ENCODE results near the gene SPDYE3.
"Not testable (repeated sequence)": the region's sequence is repeated elsewhere in the genome, so short reads cannot be mapped to it uniquely, and the experiment has no call there.

The SPDYE3 gene

GRCh38 chr7:100288258-100288657 lies 19.2 kb upstream of the SPDYE3 start:
- not testable (repeated sequence) for DNase-seq

- not testable (repeated sequence) for DNase-seq
These were observed 15.3 kb upstream of the SPDYE3 start for GRCh38 chr7:100292162-100292561.

- DNase-seq = not testable (repeated sequence)
These were observed 12.2 kb upstream of the SPDYE3 start for GRCh38 chr7:100295269-100295668.

- DNase-seq = not testable (repeated sequence)
These were observed 9.5 kb upstream of the SPDYE3 start for GRCh38 chr7:100297852-100298631.

DNA sequence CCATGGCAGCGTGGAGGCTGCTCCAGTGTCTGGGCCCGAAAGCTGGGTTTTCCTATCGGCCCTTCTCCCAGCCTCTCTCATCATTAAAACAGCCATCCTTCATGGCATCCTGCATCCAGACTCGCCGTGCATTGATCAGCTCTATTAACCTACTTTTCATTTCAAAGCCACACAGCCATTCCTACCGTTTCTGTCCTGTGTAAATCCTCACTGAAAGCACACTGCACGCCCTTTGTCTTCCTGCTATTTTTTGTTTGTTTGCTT lies 8.9 kb upstream of the SPDYE3 start:
- DNase-seq = not testable (repeated sequence)

GRCh38 chr7:100304526-100304925 lies 3.0 kb upstream of the SPDYE3 start:
- DNase-seq = not testable (repeated sequence)

- not testable (repeated sequence) for DNase-seq
These were observed 10.8 kb downstream of the SPDYE3 start for GRCh38 chr7:100318329-100318728.

DNA sequence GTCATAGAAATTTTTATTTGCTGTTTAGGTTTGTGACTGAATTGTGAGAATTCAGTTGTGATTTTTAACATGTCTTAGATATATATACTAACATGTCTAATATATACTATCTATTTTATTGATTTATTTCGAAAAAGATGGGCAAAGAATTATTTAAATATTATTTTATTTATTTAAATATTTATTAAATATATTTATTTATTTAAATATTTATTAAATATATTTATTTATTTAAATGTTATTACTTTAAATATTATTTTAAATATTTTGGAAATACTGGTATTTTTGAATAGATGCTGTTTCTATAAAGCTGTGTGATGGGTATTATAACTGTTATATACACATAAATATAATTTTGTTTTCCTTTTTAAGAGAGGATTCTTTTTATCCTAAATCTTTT lies 14.1 kb downstream of the SPDYE3 start:
- not testable (repeated sequence) for DNase-seq

GRCh38 chr7:100324194-100324593 lies 16.7 kb downstream of the SPDYE3 start:
- DNase-seq = not testable (repeated sequence)

- not testable (repeated sequence) for DNase-seq
These were observed 18.2 kb downstream of the SPDYE3 start for GRCh38 chr7:100325671-100326070.

GRCh38 chr7:100326914-100327313 lies 19.4 kb downstream of the SPDYE3 start:
- not testable (repeated sequence) for DNase-seq

GRCh38 chr7:100335566-100336466 lies 28.3 kb downstream of the SPDYE3 start:
- peak; percentile 90 to 96 for DNase-seq

GRCh38 chr7:100338083-100338696 lies 30.7 kb downstream of the SPDYE3 start:
- DNase-seq = not testable (repeated sequence)

DNA sequence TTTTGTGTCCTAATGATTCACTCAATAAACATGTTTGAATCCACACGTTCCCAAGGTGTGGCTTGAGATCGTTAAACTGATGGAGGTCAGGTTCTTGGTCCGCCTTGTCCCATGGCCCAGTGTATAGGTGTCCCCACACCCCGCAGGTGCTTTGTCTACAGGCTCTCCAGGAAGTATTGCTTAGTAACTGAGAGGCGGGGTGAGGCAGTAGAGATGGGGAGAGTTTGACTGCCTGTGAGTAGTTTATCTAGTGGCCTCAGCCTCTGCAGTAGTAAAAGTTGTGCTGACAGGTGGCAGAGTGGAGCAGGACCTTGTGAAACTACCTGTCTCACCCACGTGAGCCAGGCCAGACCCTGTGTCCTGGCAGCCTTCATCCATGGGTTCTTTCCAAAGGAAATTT lies 33.8 kb downstream of the SPDYE3 start:
- DNase-seq = not testable (repeated sequence)

GRCh38 chr7:100342765-100343164 lies 35.3 kb downstream of the SPDYE3 start:
- DNase-seq = no peak

- DNase-seq = not testable (repeated sequence)
These were observed 36.6 kb downstream of the SPDYE3 start for GRCh38 chr7:100344124-100344559.

GRCh38 chr7:100344560-100345287 lies 37.2 kb downstream of the SPDYE3 start:
- peak in 1 of 2 experiments; percentile 37 for DNase-seq

GRCh38 chr7:100345288-100345672 lies 37.8 kb downstream of the SPDYE3 start:
- DNase-seq = peak in 1 of 2 experiments; percentile 26

GRCh38 chr7:100346921-100347320 lies 39.4 kb downstream of the SPDYE3 start:
- DNase-seq = no peak

GRCh38 chr7:100348805-100349204 lies 41.3 kb downstream of the SPDYE3 start:
- DNase-seq = no peak

DNA sequence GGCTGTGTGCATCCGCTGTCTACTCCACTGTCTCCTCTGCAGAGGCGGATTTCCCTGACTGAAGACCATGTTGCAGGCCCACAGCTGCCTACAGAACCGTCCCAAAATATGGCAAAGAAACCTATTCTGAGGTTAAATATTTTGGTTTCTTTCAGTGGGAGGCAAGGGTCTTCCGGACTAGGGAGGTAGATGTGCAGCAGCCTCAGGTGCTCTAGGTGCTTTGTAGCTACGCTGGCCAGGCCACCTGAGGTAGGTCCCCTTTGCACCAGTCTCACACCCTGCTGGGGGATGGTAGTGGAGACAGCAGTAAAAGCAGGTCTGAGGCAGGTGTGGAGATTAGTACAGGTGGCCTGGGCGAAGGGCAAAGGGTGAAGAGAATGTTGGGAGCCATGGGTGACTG lies 42.3 kb downstream of the SPDYE3 start:
- no peak for DNase-seq

- DNase-seq = no peak
These were observed 44.2 kb downstream of the SPDYE3 start for GRCh38 chr7:100351657-100352058.

Measured in NCI-H524 (cell line).